Glomerular endothelial cell (primary cell): ENCODE data around the gene A4GALT. TPM values are rescaled to one million over a fixed set of nuclear protein-coding genes. Genes with fewer than 3 reads are reported as not detected.
"Not testable (repeated sequence)": the region's sequence is repeated elsewhere in the genome, so short reads cannot be mapped to it uniquely, and the experiment has no call there.

ENCODE experiments used
- DNase-seq: peaks from one replicate; pipeline ENCODE4 v3.0.0-alpha.2; 2011; ENCODE audit warnings: low read depth, low spot score; ENCODE audit errors: extremely low read depth
- total RNA-seq: library from RNA; depleted of rRNA; stranded (reverse); fragments of >200 nt; gene quantifications from 2 replicates; pipeline ENCODE4 v1.2.3, GENCODE V29; 2015

The A4GALT gene
- total RNA-seq, 1 donor from 2014 or later, result 19.1 TPM

GRCh38 chr22:42743501-42743991 is 22.9 kb upstream of the A4GALT start:
- no peak for DNase-seq

DNA sequence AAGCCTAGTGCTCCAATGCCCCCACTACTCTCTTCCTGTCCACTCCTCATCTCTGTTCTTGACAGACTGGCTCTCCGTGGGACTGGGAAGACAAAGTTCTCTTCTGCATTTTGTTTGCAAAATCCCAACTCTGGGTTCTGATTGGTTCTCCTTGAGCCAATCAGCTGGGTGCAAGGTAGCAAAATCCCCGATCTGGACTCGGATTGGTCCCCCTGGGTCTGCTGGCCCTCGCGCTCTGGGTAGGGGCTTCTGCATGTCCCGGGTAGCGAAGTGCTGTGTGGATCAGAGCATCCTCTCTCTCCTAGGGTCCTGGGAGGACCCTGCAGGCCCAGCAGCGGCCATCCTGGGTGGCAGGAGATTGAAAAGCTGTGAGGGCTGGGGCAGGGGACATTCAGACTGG is 22.3 kb upstream of the A4GALT start:
- DNase-seq, result no peak

DNA sequence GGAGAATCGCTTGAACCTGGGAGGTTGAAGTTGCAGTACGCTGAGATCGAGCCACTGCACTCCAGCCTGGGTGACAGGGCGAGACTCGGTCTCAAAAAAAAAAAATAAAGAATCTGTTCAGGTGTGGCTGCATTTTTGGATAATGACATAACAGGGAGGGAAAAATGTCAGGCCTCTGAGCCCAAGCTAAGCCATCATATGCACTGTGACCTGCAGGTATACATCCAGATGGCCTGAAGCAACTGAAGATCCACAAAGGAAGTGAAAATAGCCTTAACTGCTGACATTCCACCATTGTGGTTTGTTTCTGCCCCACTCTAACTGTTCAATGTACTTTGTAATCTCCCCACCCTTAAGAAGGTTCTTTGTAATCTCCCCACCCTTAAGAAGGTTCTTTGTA is 19.6 kb upstream of the A4GALT start:
- DNase-seq, result not testable (repeated sequence)

GRCh38 chr22:42734406-42734805 is 13.7 kb upstream of the A4GALT start:
- DNase-seq, result no peak

GRCh38 chr22:42733394-42733793 is 12.7 kb upstream of the A4GALT start:
- not testable (repeated sequence) for DNase-seq

- no peak for DNase-seq
Observed at GRCh38 chr22:42732081-42732480, 11.4 kb upstream of the A4GALT start.

DNA sequence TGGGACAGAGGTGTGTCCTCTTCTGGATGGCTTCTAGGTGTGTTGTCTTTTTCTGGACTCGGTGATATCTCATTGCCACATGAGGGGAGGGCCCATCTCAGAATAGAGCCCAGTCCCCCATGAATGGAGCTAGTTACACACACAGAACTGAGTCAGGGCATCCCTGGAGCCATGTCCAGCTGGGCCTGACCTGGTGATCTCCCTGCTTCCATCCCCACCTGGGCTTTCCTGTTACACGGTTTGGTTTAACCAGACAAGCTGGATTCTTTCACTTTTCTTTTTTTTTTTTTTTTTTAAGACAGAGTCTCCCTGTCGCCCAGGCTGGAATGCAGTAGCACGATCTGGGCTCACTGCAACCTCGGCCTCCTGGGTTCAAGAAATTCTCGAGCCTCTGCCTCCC is 6.1 kb upstream of the A4GALT start:
- no peak for DNase-seq

- DNase-seq, result no peak
Observed at GRCh38 chr22:42725606-42726355, 5.1 kb upstream of the A4GALT start.

DNA sequence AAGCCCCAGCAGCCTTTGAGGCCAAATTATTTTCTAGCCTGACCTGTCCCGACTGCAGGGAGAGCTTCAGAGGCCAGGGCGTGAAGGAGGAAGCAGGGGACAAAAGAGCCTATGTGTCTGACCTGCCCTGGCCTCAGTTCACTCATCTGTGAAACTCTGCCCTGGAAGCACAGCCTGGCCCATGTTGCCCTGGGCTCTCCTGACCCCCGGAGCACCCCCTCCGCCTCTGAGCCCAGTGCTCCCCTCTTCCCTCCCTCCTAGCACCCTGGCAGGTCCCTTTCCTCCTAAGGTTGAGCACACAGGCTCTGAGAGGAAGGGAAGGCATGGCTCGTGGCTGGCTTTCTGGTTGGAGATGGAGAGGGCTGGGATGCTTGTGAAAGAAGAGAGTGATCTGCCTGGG is 3.4 kb upstream of the A4GALT start:
- no peak for DNase-seq

GRCh38 chr22:42721045-42721434 is 370 bp upstream of the A4GALT start:
- no peak for DNase-seq

DNA sequence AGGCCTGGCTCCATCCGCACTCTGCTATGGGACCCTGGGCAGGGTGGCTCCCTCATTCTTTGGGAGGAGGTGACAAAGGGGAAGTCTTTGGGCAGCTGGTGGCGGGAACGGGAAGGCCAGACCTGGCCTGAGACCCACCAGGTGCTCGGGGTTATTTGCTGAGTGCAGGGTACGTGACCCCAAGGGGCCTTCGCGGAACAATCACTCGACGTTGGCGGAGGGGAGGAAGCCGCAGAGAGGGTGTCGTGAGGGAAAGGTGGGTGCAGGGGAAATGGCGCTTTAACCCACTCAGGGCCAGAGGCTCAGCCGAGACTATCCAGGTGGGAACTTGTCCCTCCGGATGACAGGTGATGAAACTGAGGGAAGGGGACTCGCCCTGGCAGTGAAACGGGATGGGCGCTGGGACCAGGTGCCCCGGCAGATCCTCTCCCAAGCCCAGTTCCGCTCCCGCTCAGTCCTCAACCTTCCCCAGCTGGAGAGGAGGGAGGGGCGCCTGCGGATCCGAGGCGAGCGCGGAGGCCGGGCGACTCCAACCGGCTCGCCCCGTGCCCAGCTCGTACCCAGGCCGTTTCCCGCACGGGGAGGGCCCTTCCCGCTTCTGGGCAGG is 911 bp downstream of the A4GALT start:
- no peak for DNase-seq

DNA sequence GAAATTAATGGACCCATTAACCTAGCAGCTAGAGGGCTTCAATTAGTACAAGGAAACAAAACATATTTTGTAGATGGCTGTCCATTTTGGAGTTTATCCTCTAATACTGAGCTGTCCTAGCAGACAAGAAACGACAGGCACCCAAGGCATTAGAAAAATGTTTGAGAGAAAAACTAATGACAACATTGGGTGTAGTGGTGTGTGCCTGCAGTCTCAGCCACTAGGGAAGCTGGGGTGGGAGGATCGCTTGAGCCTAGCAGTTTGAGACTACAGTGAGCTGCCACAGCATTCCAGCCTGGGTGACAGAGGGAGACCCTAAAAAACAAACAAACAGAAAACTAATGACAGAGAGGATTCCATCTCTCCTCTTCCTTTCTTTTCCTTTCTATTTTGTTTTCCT is 1.5 kb downstream of the A4GALT start:
- no peak for DNase-seq

DNA sequence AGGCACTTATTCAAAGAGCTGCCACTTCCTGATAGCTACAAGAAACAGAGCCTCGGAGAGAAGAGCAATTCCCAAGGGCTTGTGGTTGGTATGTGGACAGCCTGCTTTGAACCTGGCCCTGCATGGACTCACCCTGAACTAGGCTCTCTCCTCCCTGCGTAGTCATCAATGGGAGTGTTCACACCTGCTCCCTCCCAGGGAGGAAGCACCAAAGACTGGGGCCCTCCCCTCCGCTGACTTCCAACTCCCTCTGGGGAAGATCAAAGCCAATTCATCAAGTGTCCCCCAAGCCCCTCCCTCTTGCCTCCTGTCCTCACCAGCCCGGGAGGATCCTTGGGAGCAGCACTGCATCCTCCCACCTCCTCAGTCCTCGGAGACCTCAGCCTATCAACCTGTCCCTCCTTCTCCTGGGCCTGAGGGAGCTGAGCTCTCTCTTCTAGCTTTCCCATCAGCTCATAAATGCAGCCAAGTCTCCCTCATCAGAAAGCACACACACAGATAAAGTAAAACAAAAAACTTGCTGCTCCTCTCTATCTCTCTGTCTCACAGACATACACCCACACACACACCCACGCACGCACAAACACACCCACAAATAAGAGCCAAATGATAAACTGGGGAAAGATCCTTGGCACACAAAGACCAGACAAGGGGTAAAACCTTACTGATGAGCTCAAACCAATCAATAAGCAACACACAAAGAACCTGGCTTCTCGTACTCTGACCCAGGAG is 3.3 kb downstream of the A4GALT start:
- no peak for DNase-seq

GRCh38 chr22:42716649-42717127 is 4.0 kb downstream of the A4GALT start:
- DNase-seq, result no peak

- no peak for DNase-seq
Observed at GRCh38 chr22:42716221-42716620, 4.4 kb downstream of the A4GALT start.

DNA sequence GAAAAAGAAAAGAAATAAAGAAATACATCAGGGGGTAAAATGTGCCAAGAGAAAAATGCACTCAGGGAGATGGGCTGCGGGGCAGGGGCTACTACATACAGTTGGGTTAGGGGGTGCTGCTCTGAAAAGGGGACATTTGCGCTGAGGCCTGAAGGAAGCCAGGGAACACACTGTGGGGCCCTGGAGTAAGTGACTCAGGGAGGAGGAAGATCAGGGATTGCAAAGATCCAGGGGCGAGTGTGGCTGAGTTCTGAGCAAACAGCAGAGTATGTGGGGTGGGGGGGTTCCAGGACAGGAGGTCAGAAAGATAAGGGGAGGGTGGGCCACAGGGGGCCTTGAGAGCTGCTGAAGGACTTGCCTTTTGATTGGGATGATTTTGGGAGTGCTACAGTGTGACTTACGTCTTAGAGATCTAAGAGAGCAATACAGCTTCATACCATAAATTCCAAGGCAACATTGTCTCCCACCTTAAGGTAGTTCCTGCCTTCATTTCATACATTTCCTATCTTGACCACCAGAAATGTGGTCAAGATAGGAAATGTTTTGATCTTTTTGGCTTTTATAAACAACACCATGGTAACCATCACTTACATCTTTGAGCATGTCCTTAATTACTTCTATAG is 5.8 kb downstream of the A4GALT start:
- no peak for DNase-seq

GRCh38 chr22:42714308-42714707 is 6.4 kb downstream of the A4GALT start:
- DNase-seq, result no peak

GRCh38 chr22:42711895-42712837 is 8.5 kb downstream of the A4GALT start:
- no peak for DNase-seq

- no peak for DNase-seq
Observed at GRCh38 chr22:42711281-42711731, 9.4 kb downstream of the A4GALT start.

GRCh38 chr22:42708417-42708816 is 12.3 kb downstream of the A4GALT start:
- DNase-seq, result no peak
